ENCODE measurements around the gene ACER3.

The ACER3 gene

GRCh38 chr11:77074626-77075221 lies 214.0 kb downstream of the ACER3 start:
- no peak overlapping the region for H3K4me3 ChIP-seq (replicated peaks; ENCODE audit: insufficient read depth, low read length)
- H3K27me3 ChIP-seq (ENCODE audit: insufficient read depth, poor library complexity, severe bottlenecking) = no peaks in the 10 kb centered on the region
- DNase-seq (ENCODE audit: low read depth in 1 of 2, low spot score in 1 of 2) = no peak
- TF ChIP-seq REST (IDR thresholded peaks at IDR 0.05; ENCODE audit: insufficient replicate concordance, low read depth) (no peak), SPI1 (IDR thresholded peaks at IDR 0.05; ENCODE audit: borderline replicate concordance, low read depth) (no peak), CTCF (IDR thresholded peaks at IDR 0.05; ENCODE audit: insufficient read depth, low read length) (no peak), GABPA (IDR thresholded peaks at IDR 0.05; ENCODE audit: low read depth) (no peak), POLR2AphosphoS5 (IDR thresholded peaks at IDR 0.05; ENCODE audit: low read depth) (no peak)
- no peak overlapping the region for H3K27ac ChIP-seq (replicated peaks)

- TF ChIP-seq POLR2AphosphoS5 (IDR thresholded peaks at IDR 0.05; ENCODE audit: low read depth) = no peak
- no peak for TF ChIP-seq GABPA (IDR thresholded peaks at IDR 0.05; ENCODE audit: low read depth)
- TF ChIP-seq SPI1 (IDR thresholded peaks at IDR 0.05; ENCODE audit: borderline replicate concordance, low read depth) = no peak
- no peak for TF ChIP-seq CTCF (IDR thresholded peaks at IDR 0.05; ENCODE audit: insufficient read depth, low read length)
- Histone ChIP-seq H3K27me3 (ENCODE audit: insufficient read depth, poor library complexity, severe bottlenecking) (no peaks in the 10 kb centered on the region), H3K4me3 (replicated peaks; ENCODE audit: insufficient read depth, low read length) (no peak overlapping the region), H3K27ac (replicated peaks) (no peak overlapping the region)
- no peak for DNase-seq (ENCODE audit: low read depth in 1 of 2, low spot score in 1 of 2)
Measured at GRCh38 chr11:77075425-77075905, 214.7 kb downstream of the ACER3 start.

All from HL-60 (cell line).